Measurements from ENCODE around the gene VAPA. TPM values are rescaled to one million over a fixed set of nuclear protein-coding genes. Genes with fewer than 3 reads are reported as not detected.

The VAPA gene
- polyA plus RNA-seq, 10 donors, result 204 to 353 (median 267) TPM

DNA sequence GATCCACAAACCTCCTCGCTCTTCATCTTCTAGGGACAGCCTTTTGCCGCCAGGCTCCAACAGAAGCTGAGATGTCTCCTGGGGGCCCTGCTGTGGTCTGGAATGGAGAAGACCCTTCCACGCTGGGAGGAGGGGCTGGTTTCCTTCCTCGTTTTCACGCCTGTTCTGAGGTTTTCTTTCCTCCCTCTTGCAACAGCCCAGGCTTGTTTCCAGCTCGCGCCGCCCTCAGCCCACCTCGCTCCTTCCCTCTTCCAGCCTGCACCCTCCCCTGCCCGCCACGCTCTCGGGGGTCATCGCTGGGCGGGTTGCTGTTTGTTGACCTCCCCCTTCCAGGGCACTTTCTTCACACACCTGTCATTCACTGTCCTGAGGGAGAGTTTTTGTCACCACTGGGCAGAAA, 55.4 kb downstream of the VAPA start:
- no peak for DNase-seq

DNA sequence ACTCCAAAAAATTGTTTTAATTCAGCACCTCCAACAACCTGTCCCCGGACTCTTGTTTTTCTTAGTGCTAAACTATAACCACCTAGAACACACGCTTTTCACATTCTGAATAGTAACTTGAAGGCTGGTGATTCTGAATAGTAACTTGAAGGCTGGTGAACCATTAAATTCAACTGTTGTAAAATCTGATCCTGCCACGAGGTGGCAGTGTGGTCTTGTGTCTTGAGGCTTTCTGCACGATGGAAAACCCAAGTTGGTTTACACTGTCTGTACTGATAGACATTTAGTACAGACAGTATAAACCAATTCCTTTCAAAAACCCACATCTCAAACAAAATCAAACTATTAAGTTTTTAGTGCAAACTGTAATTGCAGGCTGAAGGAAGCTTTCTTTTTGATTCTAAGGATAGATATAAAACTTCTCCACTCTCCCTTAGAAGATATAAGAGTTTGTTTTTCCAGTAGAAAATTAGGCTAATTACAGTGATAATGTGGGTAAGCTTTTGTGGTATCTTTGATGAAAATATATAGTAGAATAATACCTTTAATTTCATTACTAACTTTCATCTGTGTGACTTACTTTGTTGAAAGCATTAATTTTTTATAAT, 57.6 kb downstream of the VAPA start:
- peak; percentile 80 to 92 (median 91) for DNase-seq

DNA sequence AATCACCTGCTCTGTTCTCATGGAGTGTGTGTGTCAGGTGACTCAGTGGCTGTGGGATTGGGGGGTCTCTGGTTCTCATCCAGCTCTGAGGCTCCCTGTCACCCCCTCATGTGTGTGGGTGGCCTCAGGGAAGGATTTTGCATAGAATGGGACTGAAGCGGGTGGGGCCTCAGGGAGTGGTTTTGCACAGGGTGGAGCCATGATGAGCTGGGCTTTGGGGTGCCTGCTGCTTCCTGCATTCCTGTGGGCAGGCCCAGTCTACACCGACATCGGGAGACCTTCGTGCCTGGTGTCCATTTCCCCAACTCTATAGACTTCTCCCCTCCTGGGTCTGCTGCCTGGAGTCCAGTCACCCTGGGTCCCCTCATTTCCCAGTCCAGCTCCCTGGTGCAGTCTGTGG, 59.7 kb downstream of the VAPA start:
- no peak for DNase-seq

DNA sequence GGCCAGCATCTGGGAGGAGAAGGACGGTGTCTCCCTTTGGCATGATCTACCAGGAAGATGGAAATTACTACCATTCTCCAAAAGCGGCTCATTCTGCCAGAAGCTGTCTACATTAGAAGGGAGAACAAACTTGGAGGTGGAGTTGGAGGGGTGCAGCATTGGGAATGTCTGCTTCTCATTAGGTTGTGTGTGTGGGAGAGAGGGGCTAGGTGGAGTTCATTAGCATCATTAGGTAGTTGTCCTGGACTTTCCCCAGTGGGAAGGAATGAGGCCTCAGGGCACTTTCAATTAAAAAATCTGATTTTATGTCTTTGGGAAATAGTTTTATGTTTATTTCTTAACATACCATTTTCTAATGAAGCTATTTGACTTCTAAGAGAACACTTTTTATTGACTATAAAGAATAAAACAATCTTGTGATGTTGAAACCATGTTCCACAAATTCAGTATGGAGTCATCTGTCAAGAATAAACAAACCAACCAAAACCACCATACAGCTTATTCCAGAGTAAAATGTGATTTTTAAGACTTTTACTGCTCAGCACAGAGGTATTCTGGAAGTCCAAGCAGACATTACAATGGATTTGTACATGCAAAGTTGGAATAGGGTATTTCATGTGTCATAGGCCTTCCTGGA, 60.6 kb downstream of the VAPA start:
- no peak for DNase-seq

DNA sequence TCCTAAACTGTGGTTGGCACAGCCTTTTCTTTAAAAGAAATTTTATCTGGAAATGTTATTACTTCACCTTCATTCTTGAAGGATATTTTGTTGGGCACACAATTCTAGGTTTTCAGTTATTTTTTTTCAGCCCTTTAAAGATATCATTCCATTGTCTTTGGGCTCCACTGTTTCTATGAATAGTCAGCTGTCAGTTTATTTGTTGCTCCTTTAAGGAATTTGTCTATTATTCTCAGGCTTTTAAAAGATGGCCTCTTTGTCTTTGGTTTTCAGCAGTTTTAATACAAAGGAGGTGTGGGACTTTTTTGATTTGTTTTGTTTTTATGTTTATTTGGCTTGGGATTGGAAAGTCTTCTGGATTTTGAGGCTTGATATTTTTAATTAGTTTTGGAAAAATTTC, 61.8 kb downstream of the VAPA start:
- DNase-seq, result no peak

DNA sequence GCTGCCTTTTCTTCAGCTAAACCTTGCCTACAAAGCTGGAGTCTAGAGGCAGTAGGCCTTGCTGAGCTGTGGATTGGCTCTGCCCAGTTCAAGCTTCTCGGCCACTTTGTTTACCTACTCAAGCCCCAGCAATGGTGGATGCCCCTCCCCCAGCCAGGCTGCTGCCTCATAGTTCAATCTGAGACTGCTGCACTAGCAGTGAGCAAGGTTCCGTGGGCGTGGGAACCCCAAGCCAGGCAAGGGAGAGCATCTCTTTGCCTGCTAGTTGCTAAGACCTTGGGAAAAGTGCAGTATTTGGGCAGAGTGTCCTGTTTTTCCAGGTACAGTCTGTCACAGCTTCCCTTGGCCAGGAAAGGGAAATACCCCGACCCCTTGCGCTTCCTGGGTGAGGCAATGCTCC, 68.9 kb downstream of the VAPA start:
- no peak for DNase-seq

DNA sequence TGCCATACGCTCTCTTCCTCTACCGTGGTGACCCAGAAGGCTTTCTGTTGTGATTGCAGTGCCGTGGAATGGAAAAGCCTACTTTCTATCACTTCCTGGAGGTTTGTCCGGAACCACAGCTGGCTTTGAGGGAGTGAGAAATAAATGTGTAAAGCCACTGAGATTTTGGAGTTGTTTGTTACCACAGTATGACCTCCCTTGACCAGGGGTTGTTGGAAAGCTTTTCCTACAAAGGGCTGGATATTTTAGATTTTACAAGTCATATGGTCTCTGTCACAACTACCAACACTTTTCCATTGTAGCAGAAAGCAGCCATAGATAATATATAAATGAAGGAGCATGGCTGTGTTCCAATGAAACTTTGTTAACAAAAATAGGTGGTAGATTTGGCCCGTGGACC, 70.3 kb downstream of the VAPA start:
- no peak for DNase-seq

DNA sequence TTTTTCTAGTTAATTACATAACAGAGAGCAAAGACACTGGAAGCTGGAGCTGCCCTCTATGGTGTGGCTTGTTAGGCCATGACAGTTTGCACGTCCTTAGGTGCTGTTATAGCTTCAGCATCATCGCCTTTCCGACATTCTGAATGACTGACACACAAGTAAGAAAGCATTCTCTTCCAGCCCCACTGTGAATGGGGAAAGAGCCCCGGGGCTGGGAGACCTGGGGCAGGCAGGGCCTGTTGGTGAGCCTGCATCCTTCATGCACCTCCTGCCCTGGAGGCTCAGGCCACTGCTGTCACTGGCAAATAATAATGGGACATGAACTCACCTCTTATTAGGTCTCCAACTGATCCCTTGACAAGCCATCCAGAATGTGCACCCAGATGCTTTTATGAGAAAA, 71.8 kb downstream of the VAPA start:
- DNase-seq, result no peak

DNA sequence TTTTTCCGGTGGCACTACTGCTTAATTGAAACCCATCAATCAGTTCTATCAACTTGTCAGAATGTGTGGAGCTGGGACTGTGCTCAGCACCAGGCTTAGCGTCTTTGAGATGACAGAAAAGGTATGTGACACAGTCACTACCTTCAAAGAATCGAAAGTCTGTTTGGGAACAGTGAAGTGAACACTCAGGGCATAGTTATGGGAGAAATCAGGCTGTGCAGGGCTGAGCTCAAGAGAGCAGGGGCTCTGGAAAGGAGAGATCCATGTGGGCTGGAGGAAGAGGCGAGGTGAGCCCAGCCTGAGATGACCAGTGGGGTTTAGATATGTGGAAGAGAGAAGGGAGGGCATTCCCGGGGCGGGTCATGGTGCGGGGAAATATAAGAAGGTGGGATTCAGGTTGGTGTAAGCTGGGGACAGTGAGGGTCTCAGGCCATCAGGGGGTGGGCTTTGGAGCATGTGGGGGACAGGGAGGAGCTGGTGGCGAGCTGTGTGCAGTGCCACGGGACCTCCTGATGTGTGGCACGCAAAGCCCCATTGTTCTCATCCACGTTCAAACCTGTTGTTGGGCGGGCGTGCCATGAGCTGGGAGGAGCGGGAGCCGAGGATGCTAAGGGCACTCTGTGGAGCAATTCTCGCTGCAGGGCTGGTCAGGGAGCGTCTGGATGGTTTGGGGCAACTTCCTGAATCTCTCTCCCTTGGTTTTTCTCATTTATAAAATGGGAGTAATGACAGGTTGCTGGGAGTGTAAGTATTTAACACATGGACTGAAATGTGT, 72.5 kb downstream of the VAPA start:
- DNase-seq, result no peak

DNA sequence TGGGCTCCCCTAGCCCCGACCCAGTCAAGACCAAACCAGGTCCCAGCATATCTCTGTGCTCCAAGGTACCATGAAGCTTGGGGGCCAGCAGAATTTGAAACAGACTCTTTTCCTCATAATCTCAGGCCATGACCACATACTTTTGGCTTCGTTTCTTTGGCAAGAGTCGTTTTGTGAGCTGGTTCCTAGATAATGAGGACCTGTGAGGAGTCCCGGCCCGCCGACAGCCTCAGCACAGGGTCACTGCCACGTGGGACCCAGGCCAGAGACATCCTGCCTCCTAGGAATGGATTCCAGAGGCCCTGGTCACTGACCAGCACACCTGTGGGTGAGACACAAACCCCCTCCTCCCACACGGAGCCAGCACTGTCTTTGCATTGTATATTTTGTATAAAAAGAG, 73.5 kb downstream of the VAPA start:
- DNase-seq, result peak in 1 of 3 donors; percentile 45

DNA sequence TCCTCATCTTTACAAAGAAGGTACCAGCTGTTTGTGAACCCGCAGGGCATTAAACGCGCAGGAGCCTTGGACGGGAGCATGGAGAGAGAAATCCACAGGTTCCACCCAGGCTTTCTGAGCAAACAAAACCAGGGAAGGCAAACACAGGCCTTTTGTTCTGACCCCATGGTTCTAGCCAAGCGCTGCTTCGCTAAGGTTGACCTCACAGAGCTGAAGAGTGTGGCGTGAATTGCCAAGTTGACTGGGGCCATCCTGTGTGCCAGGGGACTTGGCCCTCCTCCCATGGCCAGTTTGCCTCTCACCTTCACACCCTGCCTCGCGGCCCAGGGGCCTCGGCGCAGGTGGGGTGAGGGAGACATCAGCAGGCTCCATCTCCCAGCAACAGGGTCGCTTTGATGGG, 74.1 kb downstream of the VAPA start:
- no peak for DNase-seq

DNA sequence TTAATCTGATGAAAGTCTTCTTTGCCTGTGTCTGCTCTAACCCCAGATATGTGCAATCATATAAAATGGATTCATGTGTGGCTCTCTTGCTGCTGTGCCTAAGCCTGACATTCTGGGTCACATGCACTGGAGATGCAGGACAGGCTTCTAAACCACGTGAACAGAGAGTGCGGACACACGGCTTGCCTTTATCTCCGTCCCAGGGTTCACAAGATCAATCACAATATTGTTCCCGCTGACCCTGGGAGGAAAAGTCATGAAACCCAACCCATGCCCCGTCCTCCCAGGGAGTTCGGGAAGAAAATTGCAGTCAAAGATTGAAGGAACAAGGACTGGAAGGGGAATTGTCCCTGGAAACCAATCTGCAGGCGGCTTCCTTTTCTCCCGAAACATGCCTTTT, 74.8 kb downstream of the VAPA start:
- no peak for DNase-seq

DNA sequence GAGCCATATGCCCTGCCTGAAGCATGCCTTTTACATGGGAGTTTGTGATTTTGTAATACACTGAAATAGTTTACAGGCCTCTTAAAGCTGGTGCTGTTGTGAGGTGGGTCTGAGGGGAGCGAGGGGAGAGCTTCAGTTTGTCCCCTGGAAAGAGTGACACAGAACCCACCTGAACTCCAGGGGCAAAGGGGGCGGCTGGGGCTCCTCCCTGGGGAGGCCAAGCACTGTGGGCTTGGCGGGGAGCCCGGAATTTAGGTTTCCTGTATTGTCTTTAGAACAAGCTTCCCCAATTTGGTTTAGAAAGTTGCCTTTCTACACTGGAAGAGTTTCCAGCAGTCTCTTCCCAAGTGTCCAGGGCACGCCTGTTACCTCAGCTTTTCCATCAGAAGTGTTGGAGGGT, 75.7 kb downstream of the VAPA start:
- no peak for DNase-seq

DNA sequence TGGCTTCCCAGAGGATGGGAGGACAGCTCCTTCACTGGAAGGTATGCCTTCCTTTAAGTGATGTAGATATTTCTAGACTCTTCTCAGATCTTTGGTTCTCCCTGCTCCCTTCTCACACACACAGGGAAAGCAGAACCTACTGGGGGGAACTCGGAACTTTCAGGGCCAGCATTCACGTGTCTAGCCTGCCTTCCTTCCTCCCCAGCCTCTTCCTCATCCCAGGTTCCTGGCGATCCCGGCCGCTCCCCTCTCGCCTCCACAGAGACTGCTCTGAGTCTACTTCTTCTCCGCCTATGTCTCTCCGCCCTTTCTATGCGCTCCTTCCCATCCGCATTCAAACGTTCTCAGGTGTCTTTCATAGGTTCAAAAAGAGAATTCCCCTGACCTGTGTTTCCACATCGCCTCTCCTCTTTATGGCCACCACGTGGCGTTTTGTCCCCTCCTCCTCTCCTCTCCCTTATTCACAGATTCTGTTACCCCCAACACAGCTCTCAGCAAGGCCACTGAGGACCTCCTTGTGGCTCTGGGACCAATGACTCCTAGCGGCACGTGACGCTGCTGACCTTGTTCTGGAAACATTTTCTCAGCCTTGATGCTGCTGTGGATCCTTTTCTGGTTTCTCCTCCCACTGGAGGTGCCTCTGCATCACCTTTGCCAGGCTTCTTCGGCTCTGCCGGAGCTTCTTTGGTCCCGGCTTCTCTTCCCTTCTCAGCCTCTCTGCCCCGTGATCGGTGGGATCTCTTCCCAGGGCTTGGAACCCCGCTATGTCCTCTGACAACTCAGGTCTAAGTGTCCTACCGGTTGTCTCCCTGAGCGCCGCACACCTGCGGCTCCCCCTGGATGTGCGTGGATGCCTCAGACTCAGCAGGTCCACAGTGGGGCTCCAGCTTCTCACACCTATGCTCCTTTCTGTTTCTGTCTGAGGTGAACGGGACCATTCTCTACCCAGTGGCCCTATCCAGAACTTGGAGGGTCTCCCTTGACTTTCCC, 77.5 kb downstream of the VAPA start:
- DNase-seq, result no peak

DNA sequence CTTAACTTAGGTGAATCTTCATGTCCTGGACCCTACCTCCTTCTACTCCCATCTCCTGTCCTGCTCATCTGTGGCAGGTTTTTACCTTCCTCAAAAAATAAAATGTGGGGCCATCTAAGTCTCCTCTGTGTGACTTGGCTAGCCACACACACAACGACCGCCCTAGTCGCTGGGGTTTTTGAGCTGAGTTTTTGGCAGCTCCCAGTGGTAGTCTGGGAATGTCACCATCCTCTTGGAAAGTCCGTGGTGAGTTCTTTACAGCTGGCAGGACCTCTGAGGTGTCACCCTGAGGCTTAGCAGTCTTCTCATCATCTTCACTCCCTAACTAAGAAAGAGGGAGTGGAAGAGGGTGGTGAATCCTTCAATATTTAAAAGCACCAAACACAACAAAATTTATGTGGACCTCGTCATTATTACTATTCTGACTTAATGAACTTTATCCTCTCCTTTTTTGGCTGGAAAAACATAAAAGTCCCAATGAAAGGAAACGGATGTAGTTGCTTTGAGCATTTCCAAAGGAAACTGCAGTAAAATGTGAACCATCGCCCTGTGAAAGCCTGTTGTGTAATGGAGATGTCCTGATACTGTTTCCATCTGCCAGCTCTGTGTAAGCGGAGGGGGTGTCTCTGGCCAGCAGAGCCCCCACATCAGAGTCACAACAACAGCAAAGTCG, 78.6 kb downstream of the VAPA start:
- DNase-seq, result peak in 1 of 3 donors; percentile 62

DNA sequence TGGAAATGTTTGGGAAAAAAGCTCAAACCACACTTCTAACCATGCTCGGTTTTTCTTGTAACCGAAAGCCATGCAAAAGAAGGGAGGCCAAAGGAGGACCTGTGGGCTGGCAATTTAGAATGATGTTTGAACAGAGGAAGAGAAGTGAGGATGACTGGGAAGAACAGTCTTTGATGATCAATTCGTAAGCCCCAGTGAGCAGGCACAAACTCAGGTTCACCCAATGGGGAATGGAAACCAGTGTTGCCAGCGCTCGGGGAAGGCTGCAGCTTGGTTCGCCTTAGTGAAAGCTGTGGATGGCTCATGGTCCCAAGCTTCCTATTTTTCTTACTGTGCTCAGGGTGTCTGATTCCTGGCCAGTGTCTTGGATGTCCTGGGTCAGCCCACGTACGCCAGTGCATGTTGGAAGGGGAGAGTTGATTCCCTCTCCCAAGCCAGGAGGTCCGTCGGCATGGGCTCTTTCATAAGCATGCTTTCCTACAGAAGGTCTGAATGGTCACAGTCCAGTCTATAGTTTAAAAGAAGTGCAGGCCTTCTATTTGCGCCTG, 79.2 kb downstream of the VAPA start:
- DNase-seq, result no peak

DNA sequence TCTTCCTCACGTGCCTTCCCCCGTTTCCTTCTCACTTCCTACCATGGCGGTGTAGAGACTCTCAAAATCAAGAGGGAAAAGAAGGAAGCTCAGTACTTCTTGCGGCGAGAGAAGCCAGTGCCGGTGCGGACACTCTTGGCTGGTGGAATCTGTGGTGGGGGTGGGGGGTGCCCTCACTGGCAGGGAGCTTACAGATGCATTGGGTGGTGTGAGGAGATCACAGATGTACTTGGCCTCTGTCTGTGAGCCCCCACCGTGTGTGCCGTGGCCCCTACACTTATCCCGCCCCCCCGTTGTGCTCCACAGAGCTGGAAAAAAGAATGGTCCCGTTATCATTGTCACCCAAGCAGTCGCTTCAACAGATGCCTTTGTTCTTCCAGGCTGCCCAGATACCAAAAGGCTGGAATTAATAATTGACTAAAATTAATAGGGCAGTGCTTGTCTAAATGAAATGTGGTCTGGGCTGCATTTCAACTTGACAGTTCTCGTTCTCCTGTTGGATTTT, 79.8 kb downstream of the VAPA start:
- no peak for DNase-seq

DNA sequence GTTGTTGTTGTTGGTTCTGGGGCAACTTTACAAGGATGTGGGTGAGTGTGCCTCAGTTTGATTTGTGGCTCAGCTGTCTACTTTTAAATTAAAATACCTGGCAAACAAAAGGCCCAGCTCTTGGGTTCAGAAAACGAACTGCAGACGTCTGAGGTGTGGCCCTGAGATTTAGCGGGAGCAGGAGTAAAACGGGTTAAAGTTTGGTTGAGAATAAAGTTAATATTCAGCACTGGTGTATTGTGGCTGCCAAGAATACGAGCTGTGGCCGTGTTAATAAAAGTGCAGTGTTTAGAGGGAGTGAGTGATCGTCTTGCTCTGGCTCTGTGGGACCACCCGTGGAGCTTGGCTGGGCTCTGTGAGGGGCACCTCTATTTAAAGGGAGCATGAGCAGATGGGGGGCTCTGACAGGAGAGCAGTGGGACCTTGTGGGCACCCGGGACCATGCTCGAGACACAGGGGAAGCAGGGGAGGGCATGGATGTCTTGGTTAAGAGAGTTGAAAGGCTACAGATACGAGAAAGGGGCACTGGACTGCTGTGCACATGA, 80.3 kb downstream of the VAPA start:
- DNase-seq, result no peak

DNA sequence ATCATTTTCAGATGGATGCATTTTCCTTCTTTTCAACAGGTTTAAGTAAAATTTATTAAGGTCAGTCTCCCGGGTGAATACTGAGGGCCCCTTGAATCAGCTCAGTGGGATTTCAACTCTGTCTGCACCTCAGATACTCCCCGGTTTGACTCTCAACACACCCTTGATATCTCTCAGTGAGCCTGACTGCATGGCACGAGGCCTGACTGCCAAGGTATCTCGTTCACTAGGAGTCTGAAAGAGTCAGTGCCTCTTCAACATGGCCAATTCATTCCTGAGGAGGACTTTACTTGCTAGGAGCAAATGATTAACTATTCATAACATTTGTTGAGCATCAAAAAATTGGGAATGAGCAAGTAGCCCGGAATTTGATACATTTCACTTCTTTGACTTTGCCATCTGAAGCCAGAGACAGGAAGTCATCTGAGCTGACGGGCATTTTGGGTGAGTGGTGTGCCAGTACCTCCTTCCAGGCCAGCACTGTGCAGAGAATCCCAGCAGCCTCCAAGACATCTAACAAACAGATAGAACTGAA, 81.0 kb downstream of the VAPA start:
- no peak for DNase-seq

DNA sequence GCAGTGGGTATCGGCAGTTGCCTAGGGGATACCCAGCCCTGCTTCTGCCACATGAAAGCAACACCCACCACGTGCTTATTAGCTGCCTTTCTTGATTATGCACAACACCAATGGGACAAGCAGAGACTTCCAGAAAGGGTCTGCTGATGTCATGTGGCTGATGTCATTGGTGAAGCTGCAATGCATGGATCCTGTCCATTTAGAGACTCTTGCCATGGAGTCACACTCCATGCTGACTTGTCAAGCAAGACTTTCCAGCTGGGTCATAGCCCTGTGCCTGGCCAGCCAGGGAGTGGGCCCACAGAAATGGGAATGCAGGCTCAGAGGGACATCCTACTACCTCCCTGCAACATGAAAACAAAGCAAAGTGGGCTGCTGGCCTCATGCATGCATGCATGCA, 81.8 kb downstream of the VAPA start:
- no peak for DNase-seq
